Measurements from ENCODE around the gene SLC39A8. TPM values are rescaled to one million over a fixed set of nuclear protein-coding genes. Genes with fewer than 3 reads are reported as not detected.
A peak's percentile ranks its signal among the peaks of the same experiment; 100 is the strongest.

Gene SLC39A8
- total and polyA plus RNA-seq, 9 of the 15 experiments (the other 6 are each of a cell fraction or from before 2014, with no cell fraction given) = 8.2 to 30.3 (median 25.0) TPM

DNA sequence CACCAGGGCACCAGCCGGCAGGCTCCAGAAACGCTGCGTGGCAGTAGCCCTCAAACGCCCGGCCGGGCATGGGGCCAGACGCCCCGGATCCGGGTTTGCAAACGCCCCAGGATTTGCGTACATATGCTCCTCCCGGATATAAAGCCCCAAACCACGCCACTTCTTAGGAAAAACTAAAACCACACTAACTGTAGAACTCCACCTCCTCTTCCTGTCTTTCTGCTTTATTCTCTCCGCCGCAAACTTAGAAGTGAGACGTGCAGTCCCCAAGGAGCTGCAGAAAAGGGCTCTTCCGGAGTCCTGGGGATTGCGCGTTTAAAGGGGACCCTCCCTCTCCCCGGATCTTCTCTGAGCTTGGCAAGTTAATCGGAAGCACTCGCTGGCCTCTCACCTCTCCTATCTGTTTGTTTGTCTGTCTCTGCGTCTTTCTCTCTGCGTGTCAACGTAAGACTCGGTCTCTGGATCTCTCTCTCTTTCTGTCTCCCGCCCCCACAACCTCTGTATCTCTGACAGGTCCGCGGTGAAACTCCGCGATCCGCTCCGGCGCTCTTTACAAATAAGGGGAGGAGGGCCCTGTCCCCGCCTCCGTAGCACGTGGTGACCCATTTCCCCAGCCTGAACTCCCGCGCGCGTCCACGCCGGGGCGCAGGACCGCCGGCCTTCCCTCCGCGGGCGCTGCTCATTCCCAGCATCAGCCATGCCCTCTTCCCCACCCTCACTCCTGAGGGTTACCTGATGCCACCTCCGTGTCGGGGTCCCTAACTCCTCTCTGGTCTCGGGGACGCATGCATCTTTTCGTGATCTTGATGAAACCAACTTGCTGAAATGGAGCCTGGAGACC lies at the start of gene SLC39A8 (continued):
- TF ChIP-seq ZNF407 (IDR thresholded peaks at IDR 0.05; ENCODE audit: low read depth) (peak; percentile 87), ZBTB34 (CRISPR knock-in tag; IDR thresholded peaks at IDR 0.05) (no peak), CREB3L1 (IDR thresholded peaks at IDR 0.05; ENCODE audit: borderline replicate concordance, low read depth) (0 out of 2 replicates have a peak, but pooled peaks have one; percentile 14), CBFA2T2 (conservative IDR thresholded peaks at IDR 0.05) (no peak; the same call in 1 of the 2 replicates), SMARCE1 (IDR thresholded peaks at IDR 0.05) (peak; percentile 45; the same call in 1 of the 2 replicates), MEF2A (IDR thresholded peaks at IDR 0.05; ENCODE audit: control insufficient read depth, low read depth, low read length) (0 out of 2 replicates have a peak, but pooled peaks have one; percentile 49), EP300 (IDR thresholded peaks at IDR 0.05; ENCODE audit: low read length) (peak; percentile 48), ASH1L (IDR thresholded peaks at IDR 0.05; ENCODE audit: borderline replicate concordance, low read depth, partially characterized antibody) (no peak), CREB1 (IDR thresholded peaks at IDR 0.05) (peak; percentile 7; the same call in 1 of the 2 replicates), CREB1 (CRISPR knock-in tag; IDR thresholded peaks at IDR 0.05) (peak; percentile 15; the same call in 1 of the 2 replicates), POLR2AphosphoS5 (IDR thresholded peaks at IDR 0.05; ENCODE audit: control insufficient read depth, insufficient read depth, low read depth, low read length) (peak; percentile 73)
- TF ChIP-seq, protein P1, sequence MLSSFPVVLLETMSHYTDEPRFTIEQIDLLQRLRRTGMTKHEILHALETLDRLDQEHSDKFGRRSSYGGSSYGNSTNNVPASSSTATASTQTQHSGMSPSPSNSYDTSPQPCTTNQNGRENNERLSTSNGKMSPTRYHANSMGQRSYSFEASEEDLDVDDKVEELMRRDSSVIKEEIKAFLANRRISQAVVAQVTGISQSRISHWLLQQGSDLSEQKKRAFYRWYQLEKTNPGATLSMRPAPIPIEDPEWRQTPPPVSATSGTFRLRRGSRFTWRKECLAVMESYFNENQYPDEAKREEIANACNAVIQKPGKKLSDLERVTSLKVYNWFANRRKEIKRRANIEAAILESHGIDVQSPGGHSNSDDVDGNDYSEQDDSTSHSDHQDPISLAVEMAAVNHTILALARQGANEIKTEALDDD (IDR thresholded peaks at IDR 0.05) = 0 out of 2 replicates have a peak, but pooled peaks have one; percentile 6
